Measurements from ENCODE around the gene GABRR2.
"Not testable (repeated sequence)": the region's sequence is repeated elsewhere in the genome, so short reads cannot be mapped to it uniquely, and the experiment has no call there.

GABRR2 gene

GRCh38 chr6:89323511-89323971 lies 8.4 kb upstream of the GABRR2 start:
- FAIRE-seq: no peak

GRCh38 chr6:89321131-89321970 lies 6.3 kb upstream of the GABRR2 start:
- FAIRE-seq: no peak

GRCh38 chr6:89320012-89320559 lies 5.0 kb upstream of the GABRR2 start:
- FAIRE-seq: no peak

- FAIRE-seq: no peak
Measured at GRCh38 chr6:89317067-89317466, 2.0 kb upstream of the GABRR2 start.

- FAIRE-seq: no peak
Measured at GRCh38 chr6:89314692-89315091, 407 bp downstream of the GABRR2 start.

GRCh38 chr6:89313006-89313405 lies 2.1 kb downstream of the GABRR2 start:
- no peak for FAIRE-seq

GRCh38 chr6:89311853-89312531 lies 3.1 kb downstream of the GABRR2 start:
- FAIRE-seq: no peak

- FAIRE-seq: no peak
Measured at GRCh38 chr6:89311530-89311852, 3.6 kb downstream of the GABRR2 start.

GRCh38 chr6:89310929-89311328 lies 4.2 kb downstream of the GABRR2 start:
- no peak for FAIRE-seq

- FAIRE-seq: no peak
Measured at GRCh38 chr6:89308525-89309395, 6.3 kb downstream of the GABRR2 start.

GRCh38 chr6:89304517-89304916 lies 10.6 kb downstream of the GABRR2 start:
- not testable (repeated sequence) for FAIRE-seq

GRCh38 chr6:89302936-89303335 lies 12.2 kb downstream of the GABRR2 start:
- FAIRE-seq: no peak

- no peak for FAIRE-seq
Measured at GRCh38 chr6:89302195-89302770, 12.8 kb downstream of the GABRR2 start.

GRCh38 chr6:89301586-89302194 lies 13.4 kb downstream of the GABRR2 start:
- no peak for FAIRE-seq

GRCh38 chr6:89299466-89299850 lies 15.6 kb downstream of the GABRR2 start:
- FAIRE-seq: no peak

GRCh38 chr6:89298680-89299465 lies 16.2 kb downstream of the GABRR2 start:
- no peak for FAIRE-seq

GRCh38 chr6:89297695-89298351 lies 17.3 kb downstream of the GABRR2 start:
- no peak for FAIRE-seq

- FAIRE-seq: no peak
Measured at GRCh38 chr6:89295981-89296380, 19.1 kb downstream of the GABRR2 start.

- not testable (repeated sequence) for FAIRE-seq
Measured at GRCh38 chr6:89295116-89295515, 20.0 kb downstream of the GABRR2 start.

GRCh38 chr6:89291256-89291819 lies 23.8 kb downstream of the GABRR2 start:
- FAIRE-seq: no peak

All from TTC549 (cell line).